HG02610 (cell line): ENCODE results near the gene PAX9.

ENCODE experiments used
- ATAC-seq: cut with Tn5 transposase; IDR thresholded peaks from one replicate; pipeline ENCODE4 v1.9.1; 2021; ENCODE audit warnings: mild to moderate bottlenecking, moderate library complexity; ENCODE audit not compliant: unreplicated experiment

Gene PAX9

DNA sequence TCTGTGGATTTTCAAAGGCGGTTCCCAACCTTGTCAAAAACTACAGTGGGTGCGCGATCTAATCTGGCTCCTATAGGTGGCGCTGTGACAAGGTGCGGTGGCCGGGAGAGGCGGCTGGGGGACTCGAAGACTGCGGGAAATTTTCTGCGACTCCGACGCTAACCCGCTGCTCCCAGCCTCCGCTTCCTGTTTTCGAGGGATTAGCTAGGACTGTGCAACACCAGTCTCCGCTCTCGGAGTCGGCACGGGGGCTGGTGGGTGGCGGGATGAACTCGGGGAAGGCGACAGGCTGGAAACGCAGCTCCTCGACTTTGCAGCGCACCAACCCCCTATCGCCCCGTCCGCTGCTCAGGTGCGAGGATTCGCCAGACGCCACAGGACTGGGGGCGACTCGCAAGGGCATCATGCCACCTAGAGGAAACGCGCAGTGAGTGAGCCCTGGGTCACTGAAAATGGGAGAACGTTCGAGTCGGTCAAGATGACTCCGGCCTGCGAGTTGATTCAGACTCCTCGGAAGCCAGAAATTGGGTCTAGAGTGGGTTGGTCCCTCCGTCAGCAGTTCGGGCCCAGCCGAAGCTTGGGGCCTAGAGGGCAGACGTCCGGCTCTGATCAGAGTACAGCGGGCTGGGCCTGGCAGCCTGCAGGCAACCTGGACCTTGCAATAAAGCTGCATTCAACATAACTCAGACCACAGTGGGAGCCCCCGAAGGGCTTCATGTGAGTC, 5.5 kb upstream of the PAX9 start:
- no peak for ATAC-seq

GRCh38 chr14:36656687-36657398, 4.8 kb upstream of the PAX9 start:
- ATAC-seq, result no peak

DNA sequence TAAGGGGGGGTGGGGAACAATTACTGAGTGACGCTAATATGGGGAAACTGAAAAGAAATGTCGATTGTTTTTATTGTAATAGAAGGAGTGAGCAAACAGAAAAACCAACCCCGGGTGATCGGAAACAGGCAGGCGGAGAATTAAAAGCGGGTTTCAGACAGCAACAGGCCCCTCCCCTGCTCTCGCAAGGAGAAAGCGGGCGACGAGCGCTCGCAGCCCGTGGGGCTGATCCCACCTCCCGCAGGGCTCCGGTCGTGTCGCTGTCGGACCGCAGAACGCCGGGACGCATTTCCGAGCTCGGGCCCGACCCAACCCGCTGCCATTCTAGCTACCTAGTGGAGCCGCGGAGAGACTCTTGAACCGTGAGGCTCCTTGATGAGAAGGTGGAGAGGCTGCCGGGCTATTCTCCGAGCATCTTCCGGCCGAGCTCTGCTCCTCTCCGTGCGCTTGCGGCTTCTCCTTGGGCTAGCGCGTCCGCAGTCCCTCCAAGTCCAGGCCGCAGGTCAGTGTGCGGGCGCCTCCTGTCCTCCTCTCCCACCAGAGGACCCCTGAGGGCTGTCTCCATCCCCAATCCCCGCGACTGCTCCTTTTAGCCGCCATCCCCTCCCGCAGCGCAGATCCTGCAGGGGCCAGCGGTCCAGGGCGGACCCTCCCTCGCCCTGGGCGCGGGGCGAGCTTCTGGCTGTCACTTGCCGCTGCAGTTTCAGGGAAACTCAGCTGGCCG, 4.1 kb upstream of the PAX9 start:
- no peak for ATAC-seq

DNA sequence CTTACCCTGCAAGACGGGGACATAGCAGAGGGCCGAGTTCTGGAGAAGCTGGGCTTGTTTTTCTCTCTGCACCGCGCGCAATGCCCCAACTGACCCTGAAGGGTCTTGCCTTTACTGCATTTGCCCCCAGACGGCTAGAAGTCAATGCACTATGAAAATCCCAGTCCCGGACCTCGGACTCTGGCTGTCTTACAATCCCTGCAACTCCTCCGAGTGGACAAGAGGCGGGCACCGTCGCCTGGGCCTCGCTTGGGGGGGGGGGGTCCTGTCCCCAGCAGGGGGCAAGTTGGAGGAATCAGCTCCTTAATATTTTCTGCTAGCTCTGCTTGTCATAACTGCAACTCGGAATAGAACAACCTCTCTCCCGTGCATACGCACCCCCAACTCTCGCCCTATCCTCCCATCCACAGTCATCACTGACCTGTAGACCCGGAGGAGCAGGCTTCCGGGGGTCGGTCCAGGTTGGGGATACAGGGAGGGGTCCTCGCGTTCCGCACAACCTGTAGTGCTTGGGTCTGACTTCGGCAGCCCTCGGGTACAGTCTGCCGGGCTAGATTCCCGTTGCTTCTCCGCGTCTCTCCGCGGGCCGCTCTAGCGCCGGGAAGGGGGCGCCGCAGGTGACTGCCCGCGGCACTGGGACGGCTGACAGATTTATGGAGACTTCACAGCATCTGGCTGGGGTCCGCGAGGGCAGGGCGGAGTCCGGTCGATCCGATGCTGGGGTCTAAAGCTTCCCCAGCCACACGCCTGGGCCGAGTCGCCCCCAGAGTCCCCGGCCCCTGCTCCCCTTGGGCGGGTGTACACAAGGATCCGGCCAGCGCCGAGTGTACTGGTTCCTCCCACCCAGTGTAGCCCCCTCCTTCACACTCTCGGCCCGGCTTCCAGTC, 3.3 kb upstream of the PAX9 start:
- ATAC-seq, result no peak

DNA sequence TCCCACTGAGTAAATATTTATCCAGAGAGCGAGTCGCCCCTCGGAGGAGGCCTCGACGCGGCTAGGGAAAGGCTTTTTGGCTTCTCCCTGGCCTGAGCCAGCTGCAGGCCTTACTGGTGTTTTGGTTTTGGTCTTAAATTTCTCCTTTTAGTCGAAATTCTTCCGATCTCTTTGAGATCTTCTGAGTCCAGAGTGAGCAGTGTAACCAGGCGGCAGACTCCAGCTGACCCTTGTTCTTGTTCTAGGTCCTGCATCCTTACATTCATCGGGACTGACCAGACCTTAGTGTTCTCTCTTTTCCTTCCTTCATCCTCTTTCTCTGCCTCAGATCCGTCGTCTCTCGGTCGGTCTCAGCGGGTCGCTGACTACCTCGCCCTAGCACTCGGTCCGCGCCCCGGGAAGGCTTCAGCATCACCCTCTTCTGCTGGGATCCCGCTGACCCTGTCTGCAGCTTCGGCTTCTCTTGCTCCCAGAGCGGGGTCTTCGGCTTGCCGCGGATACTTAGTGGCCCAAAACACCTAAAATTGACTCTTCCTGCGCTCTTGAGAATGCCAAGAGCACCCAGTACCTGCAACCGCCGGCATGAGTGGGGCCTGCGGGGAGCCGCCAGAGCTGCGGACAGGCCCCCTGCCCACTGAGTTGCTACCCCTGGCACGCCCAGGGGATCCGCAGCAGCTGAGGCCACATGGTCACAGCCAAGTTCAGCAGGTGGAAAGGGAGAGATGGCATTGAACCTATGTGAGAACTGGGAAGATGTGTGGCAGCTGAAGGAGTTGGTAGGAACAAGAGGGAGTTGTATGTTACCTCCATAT, 2.4 kb upstream of the PAX9 start:
- no peak for ATAC-seq

DNA sequence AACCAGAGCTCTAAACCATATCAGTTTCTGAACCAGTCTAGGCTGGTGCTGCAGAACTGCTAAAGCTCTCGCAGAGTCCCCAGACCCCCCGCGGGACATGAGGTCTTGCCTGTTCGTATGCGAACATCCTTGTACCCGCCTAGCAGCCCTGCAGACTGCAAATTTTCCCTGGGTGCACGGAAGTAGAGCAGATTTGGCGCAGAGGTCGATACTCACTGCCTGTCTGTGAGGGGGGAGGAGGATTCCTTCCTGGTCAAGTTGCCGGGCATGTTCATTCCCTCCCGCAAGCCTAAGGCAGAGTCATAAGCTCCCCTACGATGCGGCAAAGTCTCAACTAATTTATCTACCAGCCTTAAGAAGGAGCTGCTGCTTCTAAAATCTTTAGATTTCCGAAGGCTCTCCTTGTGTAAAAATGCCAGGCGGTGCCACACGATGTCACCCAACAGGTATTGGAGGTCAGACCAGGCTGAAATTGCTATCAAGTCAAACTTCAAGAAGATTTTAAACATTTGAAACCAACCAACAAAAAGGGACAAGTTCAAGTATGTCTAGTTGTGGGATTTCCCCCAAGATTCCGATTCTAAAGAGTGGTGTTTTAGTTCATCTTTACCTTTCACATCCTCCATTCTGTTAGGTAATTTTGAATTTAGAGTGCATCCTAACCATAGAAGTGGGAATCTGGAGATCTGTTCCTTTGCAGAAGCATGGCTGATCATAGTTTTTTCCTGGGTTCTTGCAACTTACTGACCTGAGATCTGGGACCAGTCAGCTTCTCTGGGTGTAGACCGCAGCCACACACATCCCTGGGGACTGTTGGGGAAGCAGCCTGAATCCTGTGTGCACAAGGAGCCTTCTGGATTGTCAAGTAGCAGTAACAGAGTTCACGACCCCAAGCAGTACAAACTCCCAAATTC, 1.6 kb upstream of the PAX9 start:
- ATAC-seq, result no peak

DNA sequence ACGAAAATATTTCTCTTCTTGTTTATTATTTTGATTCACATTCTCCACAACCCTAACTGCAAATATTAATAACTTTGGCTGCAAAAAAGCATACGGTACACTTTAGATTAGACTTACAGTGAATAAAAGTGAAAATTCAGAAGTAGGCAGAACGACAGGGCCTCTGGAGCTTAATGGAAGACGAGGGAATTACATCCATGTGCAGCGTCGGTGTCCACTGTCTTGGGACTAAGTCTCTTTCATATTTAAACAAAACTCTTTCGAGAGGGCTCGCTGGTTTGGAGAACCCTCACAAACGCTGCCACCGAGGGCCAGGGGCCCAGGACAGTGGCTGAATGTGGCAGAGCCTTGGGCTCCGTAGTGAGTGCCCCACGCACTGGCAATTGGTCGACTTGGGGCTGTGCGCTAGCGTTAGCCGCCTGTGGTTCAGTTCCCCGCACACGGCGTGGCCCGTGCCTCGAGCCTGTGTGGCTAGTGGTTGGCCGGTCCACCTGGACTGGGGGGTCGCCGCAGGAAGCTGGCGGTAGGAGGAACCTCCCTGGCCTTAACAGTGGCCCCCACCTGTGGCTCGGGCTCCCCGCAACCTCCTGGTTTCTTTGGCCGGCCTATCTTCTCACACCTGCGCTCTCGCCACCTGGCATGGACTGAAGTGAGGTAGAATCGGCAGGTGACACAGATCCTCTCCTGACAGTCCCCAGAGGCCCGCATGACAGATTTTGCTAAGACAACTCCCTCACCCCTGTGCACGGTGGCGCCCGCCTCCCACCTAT, 739 bp upstream of the PAX9 start:
- ATAC-seq, result no peak

GRCh38 chr14:36662258-36662542, 540 bp downstream of the PAX9 start:
- no peak for ATAC-seq

GRCh38 chr14:36662543-36663403, 1.1 kb downstream of the PAX9 start:
- ATAC-seq, result no peak

GRCh38 chr14:36663404-36664321, 2.0 kb downstream of the PAX9 start:
- ATAC-seq, result no peak

GRCh38 chr14:36664322-36665193, 2.9 kb downstream of the PAX9 start:
- ATAC-seq, result no peak

- ATAC-seq, result no peak
Observed at GRCh38 chr14:36665887-36666415, 4.3 kb downstream of the PAX9 start.

DNA sequence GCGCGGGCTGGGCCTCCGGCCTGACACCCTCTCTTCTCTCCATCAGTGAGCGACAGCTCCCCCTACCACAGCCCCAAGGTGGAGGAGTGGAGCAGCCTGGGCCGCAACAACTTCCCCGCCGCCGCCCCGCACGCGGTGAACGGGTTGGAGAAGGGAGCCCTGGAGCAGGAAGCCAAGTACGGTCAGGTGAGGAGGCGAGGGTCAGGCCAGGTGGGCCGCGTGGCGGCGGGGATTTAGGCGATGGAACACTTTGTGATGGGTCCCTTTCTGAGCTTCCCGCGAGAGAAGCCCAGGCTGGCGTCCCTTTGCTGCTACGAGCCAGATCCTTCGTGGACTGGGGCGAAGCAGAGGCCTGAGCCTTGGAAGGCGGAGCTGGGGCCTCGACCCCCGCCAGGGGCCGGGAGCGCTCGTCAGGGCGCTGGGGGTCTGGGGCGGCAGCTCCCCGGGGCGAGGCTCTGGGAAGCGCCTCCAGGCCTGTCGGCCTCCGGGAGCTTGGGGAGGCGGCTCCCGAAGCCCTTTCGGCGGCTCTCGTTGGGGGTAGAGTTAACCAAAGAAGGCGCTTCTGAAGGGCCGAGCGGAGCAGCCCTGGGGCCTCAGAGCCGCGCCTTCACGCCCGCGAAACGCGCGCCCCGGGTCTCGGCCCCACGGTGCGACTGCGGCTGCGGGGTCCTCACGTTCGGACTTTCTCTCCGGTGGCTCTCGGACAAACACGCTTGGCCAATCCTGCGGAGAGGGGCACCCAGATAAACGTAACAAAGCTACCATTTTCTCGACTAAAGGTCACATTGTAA, 5.0 kb downstream of the PAX9 start:
- ATAC-seq, result no peak

GRCh38 chr14:36667679-36668078, 6.0 kb downstream of the PAX9 start:
- ATAC-seq, result no peak

DNA sequence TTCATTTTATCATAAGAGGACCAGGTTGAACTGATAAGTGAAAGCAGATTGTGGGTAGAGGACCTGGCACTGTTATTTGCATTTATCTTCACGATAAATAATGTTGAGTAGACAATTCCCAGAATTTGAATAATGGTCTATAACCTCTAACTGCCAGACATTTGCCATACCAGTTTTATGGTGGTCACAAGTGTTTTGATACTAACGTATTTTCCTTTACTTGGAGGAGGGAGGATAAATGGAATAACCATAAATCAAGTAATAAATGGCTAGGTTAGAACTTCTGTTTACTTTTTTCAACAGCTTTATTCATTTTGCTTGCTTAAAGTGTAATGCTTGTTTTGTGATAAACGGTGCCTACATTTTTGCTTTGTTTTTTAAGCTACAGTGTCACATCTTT, 9.5 kb downstream of the PAX9 start:
- no peak for ATAC-seq
